CD14-positive monocyte (primary cell): Measurements from ENCODE around the gene MAML3. TPM values are rescaled to one million over a fixed set of nuclear protein-coding genes. Genes with fewer than 3 reads are reported as not detected.

Experiments
- DNase-seq, 3 donors: peaks; one replicate each; pipeline ENCODE4 v3.0.0-alpha.2; 2011 to 2022
- H2AFZ ChIP-seq: 2 replicates; pipeline ENCODE4 v1.6.0; 2012; ENCODE audit warnings: mild to moderate bottlenecking, low read depth, low read length, inconsistent platforms; ENCODE audit not compliant: insufficient read depth, poor library complexity, severe bottlenecking
- H3K27ac ChIP-seq, 2 donors: 1 replicate in 1 of 2; 2 replicates in 1 of 2; pipeline ENCODE4 v1.5.1; 2012 to 2013; ENCODE audit warnings: low read length in 2 of 2, control low read depth in 1 of 2, inconsistent platforms in 1 of 2, low read depth in 1 of 2, mild to moderate bottlenecking in 1 of 2
- H3K27me3 ChIP-seq, 2 donors: one replicate each; pipeline versions ENCODE4 v1.6.0 to v1.6.1; 2011 to 2013; ENCODE audit warnings: low read length in 2 of 2; ENCODE audit not compliant: control insufficient read depth in 2 of 2, insufficient read depth in 2 of 2
- H3K36me3 ChIP-seq, 2 donors: replicated peaks in 1 of 2; 1 replicate in 1 of 2; 2 replicates in 1 of 2; pipeline versions ENCODE4 v1.5.1 to v1.6.1; 2012 to 2013; ENCODE audit warnings: low read length in 2 of 2, control low read depth in 1 of 2, inconsistent platforms in 1 of 2, mild to moderate bottlenecking in 1 of 2; ENCODE audit not compliant: insufficient read depth in 2 of 2, control insufficient read depth in 1 of 2
- H3K4me1 ChIP-seq, 2 donors: 1 replicate in 1 of 2; 2 replicates in 1 of 2; pipeline versions ENCODE4 v1.5.1 to v1.6.1; 2012 to 2013; ENCODE audit warnings: low read length in 2 of 2, control low read depth in 1 of 2, inconsistent platforms in 1 of 2, mild to moderate bottlenecking in 1 of 2, moderate library complexity in 1 of 2; ENCODE audit not compliant: insufficient read depth in 2 of 2, control insufficient read depth in 1 of 2
- H3K4me2 ChIP-seq: replicated peaks from 2 replicates; pipeline ENCODE3; 2012; ENCODE audit warnings: low read length, moderate library complexity, mild to moderate bottlenecking; ENCODE audit not compliant: poor library complexity, severe bottlenecking; ENCODE audit errors: extremely low read depth
- H3K4me3 ChIP-seq, 3 experiments: fragments of 200-600 bp in 1 of 3; sonication (generic) in 1 of 3; replicated peaks in 1 of 3; 1 replicate in 2 of 3; 2 replicates in 1 of 3; pipeline ENCODE4 v1.5.1; 2011 to 2013; ENCODE audit warnings: low read length in 3 of 3, mild to moderate bottlenecking in 3 of 3, control low read depth in 2 of 3, low read depth in 2 of 3, inconsistent platforms in 1 of 3, moderate library complexity in 1 of 3
- H3K79me2 ChIP-seq: 2 replicates; pipeline ENCODE4 v1.6.0; 2012; ENCODE audit warnings: mild to moderate bottlenecking, control low read depth, inconsistent platforms, low read length, moderate library complexity; ENCODE audit not compliant: insufficient read depth
- H3K9ac ChIP-seq: 2 replicates; pipeline ENCODE4 v1.6.0; 2017; ENCODE audit warnings: low read length, mild to moderate bottlenecking; ENCODE audit not compliant: insufficient read depth, poor library complexity, severe bottlenecking
- H3K9me3 ChIP-seq, 2 donors: replicated peaks in 1 of 2; 1 replicate in 1 of 2; 2 replicates in 1 of 2; pipeline versions ENCODE4 v1.5.1 to v1.6.1; 2012 to 2013; ENCODE audit warnings: low read length in 2 of 2, control low read depth in 1 of 2; ENCODE audit not compliant: control insufficient read depth in 1 of 2, insufficient read depth in 1 of 2
- H4K20me1 ChIP-seq: 2 replicates; pipeline ENCODE4 v1.6.0; 2012; ENCODE audit warnings: mild to moderate bottlenecking, low read length, control low read depth, moderate library complexity; ENCODE audit not compliant: insufficient read depth
- H3K27ac Mint-ChIP-seq, 7 donors: one replicate each; pipeline ENCODE4 v1.8.0; 2020; ENCODE audit warnings: mild to moderate bottlenecking in 7 of 7, mixed read lengths in 7 of 7, moderate library complexity in 6 of 7, inconsistent platforms in 2 of 7
- H3K27me3 Mint-ChIP-seq, 3 donors: one replicate each; pipeline ENCODE4 v1.8.0; 2021 to 2022; ENCODE audit warnings: low read depth in 3 of 3, mild to moderate bottlenecking in 3 of 3, mixed read lengths in 3 of 3, moderate library complexity in 3 of 3, inconsistent platforms in 1 of 3
- H3K36me3 Mint-ChIP-seq, 2 donors: one replicate each; pipeline ENCODE4 v1.8.0; 2020; ENCODE audit warnings: mixed read lengths in 2 of 2, inconsistent platforms in 1 of 2, mild to moderate bottlenecking in 1 of 2
- H3K4me1 Mint-ChIP-seq: one replicate; pipeline ENCODE4 v1.8.0; 2020; ENCODE audit warnings: mild to moderate bottlenecking, mixed read lengths
- H3K4me3 Mint-ChIP-seq, 2 donors: one replicate each; pipeline ENCODE4 v1.8.0; 2020; ENCODE audit warnings: mild to moderate bottlenecking in 2 of 2, mixed read lengths in 2 of 2, moderate library complexity in 1 of 2
- H3K9me3 Mint-ChIP-seq, 7 donors: one replicate each; pipeline ENCODE4 v1.8.0; 2020 to 2022; ENCODE audit warnings: mixed read lengths in 7 of 7, mild to moderate bottlenecking in 6 of 7, moderate library complexity in 6 of 7, inconsistent platforms in 2 of 7
- CTCF ChIP-seq: fragments of 200-600 bp; IDR thresholded peaks from one replicate; pipeline ENCODE4 v1.8.0; 2022; ENCODE audit warnings: antibody characterized with exemption, mild to moderate bottlenecking
- WGBS: methylation state at CpG from one replicate; pipeline ENCODE4 v1.1.5; 2013; ENCODE audit warnings: missing lambda C conversion rate; ENCODE audit not compliant: insufficient coverage; 5-methylcytosine and 5-hydroxymethylcytosine counted together
- intact Hi-C, 2 donors: fragments of 100-400 bp; cut with micrococcal nuclease; formaldehyde crosslinking; loops; one replicate each; pipeline versions ENCODE4 v1.15.0 to v1.15.1; 2023
- polyA plus RNA-seq, 3 donors: library from polyadenylated mRNA; depleted of rRNA in 1 of 3; unstranded in 2 of 3; stranded (reverse) in 1 of 3; fragments of 300-500 nt in 2 of 3; fragments of >200 nt in 1 of 3; fragmentation: Illumina TruSeq in 2 of 3; gene quantifications; 1 replicate in 2 of 3; 2 replicates in 1 of 3; pipeline ENCODE4 v1.2.3, GENCODE V29; 2012 to 2021

Gene MAML3
- polyA plus RNA-seq, 3 donors = 1.5 to 6.5 (median 2.3) TPM

GRCh38 chr4:139893801-139894200, 260.2 kb downstream of the MAML3 start:
- Histone ChIP-seq H3K27ac (no peak overlapping the region), H3K4me1 (peaks cover 27 to 28% of the 10 kb centered on the region in 2 donors), H3K9ac (no peak overlapping the region), H3K9me3 (no peaks in the 10 kb centered on the region), H4K20me1 (no peaks in the 10 kb centered on the region), H3K4me2 (no peak overlapping the region), H3K4me3 (no peak overlapping the region), H3K36me3 (peaks cover 4 to 13% of the 10 kb centered on the region in 2 donors), H2AFZ (no peak overlapping the region), H3K79me2 (no peaks in the 10 kb centered on the region), H3K27me3 (no peaks in the 10 kb centered on the region)
- no peak for TF ChIP-seq CTCF
- DNase-seq = no peak
- Mint-ChIP-seq H3K9me3 (peaks cover 0 to 3% (median 0%) of the 10 kb centered on the region in 7 donors), H3K4me3 (no peak overlapping the region), H3K4me1 (peaks cover 4% of the 10 kb centered on the region), H3K36me3 (peaks cover 13 to 19% of the 10 kb centered on the region in 2 donors), H3K27ac (no peak overlapping the region), H3K27me3 (peaks cover 0 to 1% (median 0%) of the 10 kb centered on the region in 3 donors)
- WGBS = 100% methylated on average over 1 of the region's 4 CpGs
- intact Hi-C loops = no loop called here

- Histone ChIP-seq H3K27me3 (no peaks in the 10 kb centered on the region), H3K27ac (no peak overlapping the region), H3K79me2 (no peaks in the 10 kb centered on the region), H3K4me1 (peaks cover 29% of the 10 kb centered on the region in 2 donors), H4K20me1 (no peaks in the 10 kb centered on the region), H3K4me2 (no peak overlapping the region), H3K36me3 (peaks cover 4 to 14% of the 10 kb centered on the region in 2 donors), H3K9me3 (no peaks in the 10 kb centered on the region), H3K4me3 (no peak overlapping the region), H3K9ac (no peak overlapping the region), H2AFZ (no peak overlapping the region)
- no peak for TF ChIP-seq CTCF
- Mint-ChIP-seq H3K27ac (no peak overlapping the region), H3K27me3 (peaks cover 0 to 1% (median 0%) of the 10 kb centered on the region in 3 donors), H3K4me1 (peaks cover 2% of the 10 kb centered on the region), H3K4me3 (no peak overlapping the region), H3K36me3 (peaks cover 17 to 21% of the 10 kb centered on the region in 2 donors), H3K9me3 (peaks cover 0 to 3% (median 0%) of the 10 kb centered on the region in 7 donors)
- intact Hi-C loops = no loop called here
- 100% methylated on average over 3 of the region's 5 CpGs for WGBS
- DNase-seq = no peak
These were observed 260.8 kb downstream of the MAML3 start for GRCh38 chr4:139892973-139893736.
